Skeletal muscle cell (primary cell): ENCODE measurements around the gene CNBD2.
"Not testable (repeated sequence)": the region's sequence is repeated elsewhere in the genome, so short reads cannot be mapped to it uniquely, and the experiment has no call there.

ENCODE experiments used
- DNase-seq: peaks from one replicate; pipeline ENCODE4 v3.0.0-alpha.2; 2010; ENCODE audit warnings: low read depth
- H3K4me3 ChIP-seq: 2 replicates; pipeline ENCODE4 v1.5.1; 2011; ENCODE audit warnings: low read depth, mild to moderate bottlenecking, control low read depth, low read length, moderate library complexity

Gene CNBD2

DNA sequence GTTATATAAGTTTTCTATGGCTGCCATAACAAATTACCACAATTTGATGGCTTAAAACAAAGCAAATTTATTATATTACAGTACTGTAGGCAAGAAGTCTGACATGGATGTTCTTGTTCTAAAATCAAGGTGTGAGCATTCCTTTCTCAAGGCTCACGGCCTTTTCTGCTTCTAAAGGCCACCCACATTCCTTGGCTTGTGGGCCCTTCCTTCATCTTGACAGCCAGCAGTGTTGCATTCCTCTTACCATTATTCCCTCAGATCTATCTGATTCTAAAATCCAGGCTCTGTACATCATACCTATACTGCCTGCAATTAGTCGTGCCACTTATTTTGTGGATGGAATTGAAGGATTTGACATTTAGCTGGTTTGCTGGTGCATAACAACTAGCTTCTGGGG, 3.6 kb downstream of the CNBD2 start:
- DNase-seq = no peak

GRCh38 chr20:35972462-35972861, 4.1 kb downstream of the CNBD2 start:
- H3K4me3 ChIP-seq = no peak overlapping the region
- no peak for DNase-seq

More for the DNA sequence above, 3.6 kb downstream of the CNBD2 start:
- H3K4me3 ChIP-seq = no peak overlapping the region

- no peak for DNase-seq
- H3K4me3 ChIP-seq = no peak overlapping the region
Measured at GRCh38 chr20:35974256-35974655, 5.9 kb downstream of the CNBD2 start.

GRCh38 chr20:35975576-35976373, 7.4 kb downstream of the CNBD2 start:
- DNase-seq = no peak
- H3K4me3 ChIP-seq = no peak overlapping the region

DNA sequence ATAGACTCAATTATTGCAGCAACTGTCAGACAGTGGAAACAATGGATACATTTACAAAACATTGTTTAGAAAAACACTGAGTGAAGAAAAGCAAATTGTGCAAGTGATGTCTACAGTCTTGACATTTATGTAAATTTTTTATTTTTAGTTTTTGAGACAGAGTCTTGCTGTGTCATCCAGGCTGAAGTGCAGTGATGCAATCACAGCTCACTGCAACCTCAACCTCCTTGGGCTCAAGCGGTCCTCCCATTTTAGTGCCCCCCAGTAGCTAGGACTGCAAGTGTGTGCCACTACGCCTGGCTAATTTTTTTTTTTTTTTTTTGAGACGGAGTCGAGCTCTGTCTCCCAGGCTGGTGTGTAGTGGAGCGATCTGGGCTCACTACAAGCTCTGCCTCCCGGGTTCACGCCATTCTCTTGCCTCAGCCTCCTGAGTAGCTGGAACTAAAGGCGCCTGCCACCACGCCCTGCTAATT, 9.7 kb downstream of the CNBD2 start:
- H3K4me3 ChIP-seq = no peak overlapping the region
- no peak for DNase-seq

DNA sequence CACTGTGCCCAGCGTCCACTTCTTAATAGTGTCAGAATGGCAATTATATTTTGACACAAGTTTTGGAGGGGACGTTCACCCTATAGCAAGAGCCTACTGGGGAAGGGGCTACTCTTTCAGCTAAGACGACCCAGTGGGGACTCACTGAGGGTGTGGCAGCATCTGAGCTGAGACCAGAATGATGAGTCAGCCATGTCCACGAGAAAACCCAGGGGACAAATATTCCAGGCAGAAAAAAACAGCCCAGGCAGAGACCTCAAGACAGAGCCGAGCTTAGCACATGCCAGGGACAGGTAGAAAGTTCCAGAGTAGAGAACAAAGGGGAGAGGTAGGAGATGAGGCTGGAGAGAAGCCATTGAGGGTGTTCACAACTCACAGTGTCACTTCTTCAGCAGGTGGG, 11.2 kb downstream of the CNBD2 start:
- no peak overlapping the region for H3K4me3 ChIP-seq
- DNase-seq = no peak

GRCh38 chr20:35981969-35982368, 13.6 kb downstream of the CNBD2 start:
- DNase-seq = no peak
- H3K4me3 ChIP-seq = no peak overlapping the region

GRCh38 chr20:35984382-35984781, 16.0 kb downstream of the CNBD2 start:
- DNase-seq = no peak
- no peak overlapping the region for H3K4me3 ChIP-seq

- no peak overlapping the region for H3K4me3 ChIP-seq
- DNase-seq = no peak
Measured at GRCh38 chr20:35985806-35986205, 17.4 kb downstream of the CNBD2 start.

GRCh38 chr20:35988910-35989463, 20.6 kb downstream of the CNBD2 start:
- no peak overlapping the region for H3K4me3 ChIP-seq
- DNase-seq = no peak

- no peak for DNase-seq
- no peak overlapping the region for H3K4me3 ChIP-seq
Measured at GRCh38 chr20:35991142-35991771, 22.9 kb downstream of the CNBD2 start.

DNA sequence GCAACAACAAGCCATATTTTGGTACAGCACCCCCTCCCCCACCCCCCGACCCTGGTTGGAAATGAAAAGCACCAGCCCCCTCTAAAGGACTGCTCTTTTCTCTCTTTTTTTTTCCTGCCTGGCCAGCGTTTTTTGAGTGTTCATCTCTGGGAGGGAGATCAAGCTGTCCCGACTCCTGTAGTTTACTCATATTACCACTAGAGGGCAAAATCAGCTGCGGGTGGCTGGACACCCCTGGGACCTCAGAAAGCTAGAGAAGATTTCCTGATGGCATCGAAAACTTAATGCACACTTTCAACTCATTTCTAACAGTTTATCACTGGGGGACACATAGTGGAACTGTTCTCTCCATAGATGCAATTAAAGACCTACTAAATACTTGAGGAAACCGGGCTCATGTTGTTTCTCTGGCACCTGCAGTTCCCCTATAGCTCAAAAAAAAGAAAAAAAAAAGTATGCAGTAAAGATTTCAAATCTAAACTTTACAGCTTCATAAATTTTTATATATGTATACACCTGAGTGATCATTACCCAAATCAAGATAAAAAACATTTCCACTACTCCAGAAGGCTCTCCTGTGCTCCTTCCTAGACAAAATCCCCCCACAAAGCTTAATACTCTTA, 24.4 kb downstream of the CNBD2 start:
- no peak for DNase-seq
- no peak overlapping the region for H3K4me3 ChIP-seq

GRCh38 chr20:35994994-35995453, 26.6 kb downstream of the CNBD2 start:
- no peak overlapping the region for H3K4me3 ChIP-seq
- peak; percentile 36 for DNase-seq

- not testable (repeated sequence) for H3K4me3 ChIP-seq, DNase-seq
Measured at GRCh38 chr20:35996492-35996891, 28.1 kb downstream of the CNBD2 start.

DNA sequence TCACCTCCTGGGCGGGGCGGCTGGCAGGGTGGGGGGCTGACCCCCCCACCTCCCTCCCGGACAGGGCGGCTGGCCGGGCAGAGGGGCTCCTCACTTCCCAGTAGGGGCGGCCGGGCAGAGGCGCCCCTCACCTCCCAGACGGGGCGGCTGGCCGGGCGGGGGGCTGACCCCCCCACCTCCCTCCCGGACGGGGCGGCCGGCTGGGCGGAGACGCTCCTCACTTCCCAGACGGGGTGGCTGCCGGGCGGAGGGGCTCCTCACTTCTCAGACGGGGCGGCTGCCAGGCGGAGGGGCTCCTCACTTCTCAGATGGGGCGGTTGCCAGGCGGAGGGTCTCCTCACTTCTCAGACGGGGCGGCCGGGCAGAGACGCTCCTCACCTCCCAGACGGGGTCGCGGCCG, 32.9 kb downstream of the CNBD2 start:
- H3K4me3 ChIP-seq, DNase-seq: not testable (repeated sequence)

GRCh38 chr20:36002855-36003254, 34.5 kb downstream of the CNBD2 start:
- no peak overlapping the region for H3K4me3 ChIP-seq
- no peak for DNase-seq

GRCh38 chr20:36004045-36004444, 35.7 kb downstream of the CNBD2 start:
- no peak for DNase-seq

DNA sequence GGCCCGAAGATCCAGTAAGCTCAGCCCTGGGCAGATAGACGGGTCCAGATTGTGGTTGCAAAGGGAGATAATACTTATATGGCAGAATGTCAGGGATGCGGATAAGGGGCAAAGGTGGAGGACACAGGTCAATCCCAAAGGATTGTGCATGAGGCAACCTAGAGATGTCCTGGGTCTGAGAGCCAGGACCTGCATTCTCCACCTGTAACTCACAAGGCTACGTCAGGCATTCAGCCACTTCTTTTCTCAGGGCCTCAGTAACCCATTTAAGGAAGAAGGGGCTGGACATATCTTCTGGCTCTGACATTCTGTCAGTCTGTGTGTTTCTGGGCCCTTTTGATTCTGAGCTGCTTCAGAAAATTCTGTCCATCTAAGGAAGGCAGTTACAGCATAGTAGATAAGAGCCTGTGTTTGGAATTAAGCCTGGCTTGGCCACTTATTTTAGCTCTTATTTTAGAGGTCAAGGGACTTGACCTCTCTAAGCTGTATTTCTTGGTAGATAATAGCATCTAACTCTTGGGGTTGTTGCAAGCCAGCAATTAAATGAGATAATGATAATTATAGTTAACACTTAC, 40.2 kb downstream of the CNBD2 start:
- DNase-seq = no peak
- H3K4me3 ChIP-seq = no peak overlapping the region

More at GRCh38 chr20:36004045-36004444, 35.7 kb downstream of the CNBD2 start:
- no peak overlapping the region for H3K4me3 ChIP-seq

DNA sequence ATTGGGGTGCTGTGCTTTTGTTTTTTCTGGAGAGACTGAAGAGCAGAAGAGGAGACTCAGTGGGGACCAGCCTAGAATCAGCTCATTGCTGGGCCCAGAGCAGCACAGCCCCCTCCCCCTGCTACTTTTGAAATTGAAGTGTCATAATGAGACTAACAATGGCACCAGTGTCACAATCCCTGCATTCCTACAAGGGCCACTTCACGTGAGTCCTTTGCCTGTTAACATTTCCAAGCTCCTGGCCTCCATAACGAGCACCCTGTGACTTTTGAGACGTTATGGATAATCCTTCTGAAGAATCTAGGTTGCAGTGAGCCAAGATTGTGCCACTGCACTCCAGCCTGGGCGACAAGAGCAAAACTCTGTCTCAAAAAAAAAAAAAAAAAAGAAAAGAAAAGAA, 41.7 kb downstream of the CNBD2 start:
- DNase-seq = no peak
- H3K4me3 ChIP-seq = no peak overlapping the region

- no peak for DNase-seq
Measured at GRCh38 chr20:36010825-36011224, 42.4 kb downstream of the CNBD2 start.

More at GRCh38 chr20:36010825-36011224, 42.4 kb downstream of the CNBD2 start:
- H3K4me3 ChIP-seq = no peak overlapping the region
